Measurements from ENCODE around the gene SLC1A3.

SLC1A3 gene

GRCh38 chr5:36721664-36722235 is 115.3 kb downstream of the SLC1A3 start:
- no peak for DNase-seq (ENCODE audit: low read depth)

DNA sequence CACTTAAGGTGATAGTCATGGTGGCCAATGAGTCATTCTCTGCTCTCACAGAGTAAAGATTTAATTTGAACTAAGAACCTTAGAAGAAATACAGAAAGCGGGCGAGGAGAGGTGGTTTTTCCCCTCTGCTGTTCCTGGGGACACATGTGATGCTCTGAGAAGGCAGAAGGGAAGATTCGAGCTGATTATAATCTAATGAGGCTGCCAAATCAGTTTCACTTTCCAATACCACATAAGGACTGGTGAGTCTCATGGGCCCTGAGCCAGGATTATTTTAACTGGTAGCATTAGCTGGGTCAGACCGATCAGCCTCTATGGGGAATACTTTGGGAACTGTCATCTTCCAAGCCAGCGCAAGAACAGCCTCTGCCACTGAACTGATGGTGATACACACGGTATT is 116.5 kb downstream of the SLC1A3 start:
- DNase-seq (ENCODE audit: low read depth): no peak

DNA sequence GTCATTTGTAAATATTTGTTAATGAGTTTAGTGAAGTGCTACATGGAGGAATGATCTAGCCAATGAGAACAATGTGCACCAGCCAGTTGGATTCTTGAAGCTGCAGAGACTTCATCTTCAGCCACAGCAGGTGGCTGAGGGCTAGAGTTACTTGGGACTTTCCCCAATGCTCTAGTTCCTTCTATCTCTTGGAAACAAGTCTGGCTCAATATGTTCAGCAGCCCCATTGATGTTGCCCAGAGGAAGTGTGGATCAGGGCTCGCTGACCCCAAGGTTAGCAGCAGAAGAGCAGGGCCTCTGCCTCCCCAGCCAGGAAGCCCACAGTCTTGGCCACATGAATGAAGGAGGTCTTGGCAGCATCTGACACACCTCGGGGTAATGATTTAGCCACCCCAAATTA is 117.5 kb downstream of the SLC1A3 start:
- no peak for DNase-seq (ENCODE audit: low read depth)

GRCh38 chr5:36724467-36725332 is 118.3 kb downstream of the SLC1A3 start:
- no peak for DNase-seq (ENCODE audit: low read depth)

DNA sequence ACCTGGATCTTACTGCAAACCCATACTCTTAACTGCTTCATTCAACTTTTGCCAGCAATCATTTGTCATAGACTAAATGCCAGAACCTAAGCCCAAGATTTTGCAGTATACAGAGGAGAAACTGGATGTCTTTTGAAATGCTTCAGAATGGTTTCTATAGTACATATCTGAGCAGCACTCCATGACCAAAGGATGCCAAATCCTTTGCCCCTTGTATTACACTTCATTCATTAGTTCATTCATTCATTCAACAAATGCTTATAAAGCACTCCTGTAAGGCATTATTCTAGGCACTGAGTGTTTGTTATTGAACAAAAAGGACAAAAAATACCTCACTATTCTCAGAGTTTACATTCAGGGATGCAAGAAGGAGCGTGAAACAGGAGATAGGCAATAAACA is 119.9 kb downstream of the SLC1A3 start:
- no peak for DNase-seq (ENCODE audit: low read depth)

DNA sequence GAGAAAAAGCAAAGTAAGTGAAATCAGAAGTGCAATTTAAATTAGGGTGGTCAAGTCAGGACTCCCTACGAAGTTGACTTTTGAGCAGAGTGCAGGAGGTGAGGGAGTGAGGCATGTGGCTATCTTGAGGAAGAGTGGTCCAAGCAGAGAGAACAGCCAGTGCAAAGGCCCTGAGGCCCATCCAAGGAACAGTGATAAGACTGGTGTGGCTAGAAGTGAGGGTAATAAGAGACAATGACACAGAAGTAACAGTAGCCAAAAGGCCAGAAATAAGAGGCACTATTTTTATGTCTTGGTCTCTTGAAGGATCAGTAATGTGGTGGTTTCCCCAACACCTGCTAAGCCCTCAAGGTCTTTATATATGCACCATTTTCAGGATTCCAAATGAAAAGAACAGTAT is 120.4 kb downstream of the SLC1A3 start:
- no peak for DNase-seq (ENCODE audit: low read depth)

- no peak for DNase-seq (ENCODE audit: low read depth)
These were observed 122.5 kb downstream of the SLC1A3 start for GRCh38 chr5:36728697-36729543.

GRCh38 chr5:36730537-36731216 is 124.3 kb downstream of the SLC1A3 start:
- DNase-seq (ENCODE audit: low read depth): no peak

- no peak for DNase-seq (ENCODE audit: low read depth)
These were observed 126.8 kb downstream of the SLC1A3 start for GRCh38 chr5:36733183-36733582.

- DNase-seq (ENCODE audit: low read depth): no peak
These were observed 128.0 kb downstream of the SLC1A3 start for GRCh38 chr5:36734422-36734821.

DNA sequence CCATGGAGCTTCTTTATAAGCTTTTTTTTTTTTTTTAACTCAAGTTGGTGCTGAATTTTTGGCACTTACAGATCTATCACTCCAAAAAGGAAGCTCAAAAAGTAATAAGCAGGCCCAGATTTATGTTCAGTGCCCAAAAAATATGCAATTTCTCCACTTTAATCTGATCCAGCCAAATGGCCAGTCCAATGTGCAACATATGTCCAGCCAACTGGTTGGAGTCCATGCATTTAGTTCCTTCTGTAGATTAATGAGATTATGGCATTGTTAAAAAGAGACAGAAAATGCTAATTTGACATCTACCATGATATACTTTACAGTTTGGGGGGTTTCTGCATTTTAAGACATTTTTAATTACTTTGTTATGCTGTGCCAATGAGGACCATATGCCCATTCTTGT is 129.5 kb downstream of the SLC1A3 start:
- no peak for DNase-seq (ENCODE audit: low read depth)
